HG03460 (cell line): ENCODE data around the gene IL10.

ENCODE experiments used
- ATAC-seq: cut with Tn5 transposase; IDR thresholded peaks from one replicate; pipeline ENCODE4 v1.9.1; 2021; ENCODE audit not compliant: unreplicated experiment

The IL10 gene

GRCh38 chr1:206737729-206738201 is 34.5 kb downstream of the IL10 start:
- no peak for ATAC-seq

GRCh38 chr1:206736878-206737728 is 35.2 kb downstream of the IL10 start:
- no peak for ATAC-seq

- no peak for ATAC-seq
These were observed 36.7 kb downstream of the IL10 start for GRCh38 chr1:206735553-206736031.

GRCh38 chr1:206734499-206735142 is 37.7 kb downstream of the IL10 start:
- ATAC-seq: no peak

GRCh38 chr1:206732992-206733391 is 39.3 kb downstream of the IL10 start:
- no peak for ATAC-seq

GRCh38 chr1:206732508-206732907 is 39.8 kb downstream of the IL10 start:
- no peak for ATAC-seq

- no peak for ATAC-seq
These were observed 42.8 kb downstream of the IL10 start for GRCh38 chr1:206729507-206729906.

- no peak for ATAC-seq
These were observed 43.2 kb downstream of the IL10 start for GRCh38 chr1:206729050-206729449.

GRCh38 chr1:206728697-206728987 is 43.7 kb downstream of the IL10 start:
- ATAC-seq: no peak

GRCh38 chr1:206727981-206728696 is 44.2 kb downstream of the IL10 start:
- no peak for ATAC-seq

GRCh38 chr1:206725109-206725963 is 47.0 kb downstream of the IL10 start:
- no peak for ATAC-seq

- no peak for ATAC-seq
These were observed 48.4 kb downstream of the IL10 start for GRCh38 chr1:206723805-206724472.

GRCh38 chr1:206723462-206723804 is 48.9 kb downstream of the IL10 start:
- no peak for ATAC-seq

GRCh38 chr1:206722751-206723461 is 49.4 kb downstream of the IL10 start:
- no peak for ATAC-seq

GRCh38 chr1:206721454-206721853 is 50.8 kb downstream of the IL10 start:
- no peak for ATAC-seq

GRCh38 chr1:206719169-206719839 is 53.0 kb downstream of the IL10 start:
- no peak for ATAC-seq

GRCh38 chr1:206717674-206717989 is 54.7 kb downstream of the IL10 start:
- no peak for ATAC-seq
